ENCODE results near the gene MMP19.

MMP19 gene

DNA sequence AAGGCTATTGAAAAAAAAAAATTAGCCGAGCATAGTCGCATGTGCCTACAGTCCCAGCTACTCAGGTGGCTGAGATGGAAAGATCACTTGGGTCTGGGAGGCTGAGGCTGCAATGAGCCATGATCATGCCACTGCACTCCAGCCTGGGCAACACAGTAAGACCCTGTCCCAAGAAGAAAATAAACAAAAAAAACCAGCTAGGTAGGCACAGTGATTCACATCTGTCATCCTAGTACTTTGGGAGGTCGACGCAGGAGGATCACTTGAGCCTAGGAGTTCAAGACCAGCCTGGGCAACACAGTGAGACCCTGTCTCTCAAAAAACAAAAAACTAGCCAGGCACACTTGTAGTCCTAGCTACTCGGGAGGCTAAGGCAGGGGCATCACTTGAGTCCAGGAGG lies 33.5 kb downstream of the MMP19 start:
- DNase-seq = no peak

DNA sequence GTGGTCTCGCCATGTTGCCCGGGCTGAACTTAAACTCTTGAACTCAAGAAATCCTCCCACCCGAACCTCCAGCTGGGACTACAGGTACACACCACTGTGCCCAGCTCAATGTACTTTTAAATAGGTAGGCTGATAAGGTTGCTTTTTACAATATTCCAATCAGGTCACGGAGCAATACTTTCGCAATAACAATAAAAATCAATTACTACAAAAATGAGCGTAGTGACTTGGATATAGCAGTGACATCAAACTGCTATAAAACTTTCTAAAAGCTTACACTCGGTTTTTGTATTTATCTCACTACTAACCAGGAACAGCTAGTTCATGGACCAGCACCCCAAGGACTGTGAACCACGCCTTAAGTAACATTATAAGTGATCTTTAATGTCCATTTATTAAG lies 35.8 kb downstream of the MMP19 start:
- DNase-seq = no peak

DNA sequence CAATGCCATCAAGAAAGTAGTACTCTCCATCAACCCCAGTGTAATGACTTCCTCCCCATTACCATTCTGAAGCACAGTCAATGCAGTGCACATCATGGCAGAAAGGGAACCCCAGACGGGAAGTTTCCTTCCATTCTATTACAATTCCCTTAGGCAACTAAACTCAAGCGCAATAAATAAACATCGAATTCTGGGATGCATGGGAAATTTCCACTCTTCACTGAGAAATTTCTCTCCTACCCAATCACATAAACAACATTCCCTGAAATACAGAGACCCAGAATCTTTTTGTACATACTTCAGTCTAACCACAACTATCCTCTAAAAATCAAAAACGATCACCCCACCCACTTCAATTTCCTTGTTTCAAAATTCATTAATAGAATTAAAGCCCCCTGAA lies 45.2 kb downstream of the MMP19 start:
- no peak for DNase-seq

DNA sequence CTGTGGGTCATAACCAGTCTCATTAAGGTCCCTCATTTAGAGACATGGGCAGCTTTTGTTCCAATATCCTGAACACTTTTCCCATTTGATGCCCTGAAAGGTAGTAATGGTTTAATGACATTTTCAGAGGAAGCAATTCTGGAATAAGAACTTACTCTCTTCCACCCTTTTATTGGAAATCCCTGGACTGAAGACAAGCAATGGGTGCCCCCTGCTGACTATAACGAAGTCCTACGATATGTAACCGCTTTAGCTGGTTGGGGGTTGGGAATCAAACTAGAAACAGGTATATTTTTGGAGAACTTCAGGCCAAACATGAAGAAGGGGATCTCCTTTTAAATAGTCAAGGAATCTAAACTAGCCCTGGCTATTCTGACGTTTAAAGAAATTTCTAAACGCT lies 45.7 kb downstream of the MMP19 start:
- DNase-seq = no peak

DNA sequence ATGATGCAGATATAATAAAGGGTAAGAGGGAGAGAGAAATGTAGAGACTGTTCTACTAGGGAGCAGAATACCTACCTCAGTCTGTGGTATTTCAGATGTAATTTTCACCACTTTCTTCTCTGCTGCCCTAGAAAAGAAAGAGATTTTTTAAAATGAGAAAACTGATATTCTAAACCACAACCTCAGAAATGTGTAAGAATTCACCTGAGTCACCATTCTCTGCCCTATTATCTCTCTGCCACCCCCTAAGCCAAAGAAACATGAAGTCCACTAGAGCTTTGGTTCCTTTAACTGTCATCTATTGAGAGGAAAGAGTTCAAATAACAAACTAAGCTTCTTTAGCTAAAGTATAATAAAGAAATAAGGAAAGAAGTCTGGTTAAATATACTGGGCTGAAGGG lies 46.8 kb downstream of the MMP19 start:
- DNase-seq = no peak

DNA sequence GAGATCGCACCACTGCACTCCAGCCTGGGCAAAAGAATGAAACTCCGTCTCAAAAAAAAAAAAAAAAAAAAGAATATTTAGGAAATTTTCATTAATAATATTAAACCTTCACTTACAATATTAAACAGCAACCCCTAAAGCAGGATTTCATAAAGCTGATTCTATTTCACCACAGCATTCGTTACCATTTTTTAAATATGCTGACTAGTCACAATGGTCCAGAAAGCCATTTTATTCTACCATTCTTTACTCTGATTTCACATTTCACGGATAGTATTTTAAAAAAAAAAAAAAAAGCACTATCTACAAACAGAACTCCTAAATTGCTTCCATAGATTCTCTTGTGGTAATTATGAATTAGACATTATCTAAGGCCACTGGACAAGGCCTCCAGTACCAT lies 52.8 kb downstream of the MMP19 start:
- no peak for DNase-seq

DNA sequence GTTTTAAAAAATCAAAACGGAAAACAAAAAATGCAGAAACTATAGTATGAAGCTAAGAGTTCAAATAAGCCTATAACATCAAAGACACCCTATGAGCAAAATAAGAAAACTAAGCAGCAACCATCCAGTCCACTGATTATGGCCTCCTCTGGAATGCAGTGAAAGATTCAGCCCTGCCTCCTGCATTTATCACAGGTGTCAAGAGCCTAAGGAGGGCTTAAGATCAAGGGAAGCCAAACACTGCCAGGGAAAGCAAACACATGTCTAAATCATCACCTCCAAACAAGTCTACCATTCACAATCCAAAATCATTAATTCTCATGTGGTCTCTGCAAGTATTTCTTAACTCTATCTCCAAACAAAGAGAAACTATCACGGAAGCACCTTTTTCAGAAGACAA lies 53.6 kb downstream of the MMP19 start:
- DNase-seq = no peak

DNA sequence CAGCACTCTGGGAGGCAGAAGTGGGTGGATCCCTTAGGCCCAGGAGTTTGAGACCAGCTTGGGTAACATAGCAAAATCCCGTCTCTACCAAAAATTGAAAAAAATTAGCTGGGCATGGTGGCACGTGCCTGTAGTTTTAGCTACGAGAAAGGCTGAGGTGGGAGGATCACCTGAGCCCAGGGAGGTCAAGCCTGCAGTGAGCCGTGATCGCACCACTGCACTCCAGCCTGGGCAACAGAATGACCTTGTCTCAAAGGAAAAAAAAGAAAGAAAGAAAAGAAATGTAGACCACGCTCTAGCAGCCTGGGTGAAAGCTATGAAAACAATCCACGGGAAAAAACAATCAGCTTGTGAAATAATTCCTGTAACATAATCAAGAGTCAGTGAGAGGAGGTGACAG lies 54.2 kb downstream of the MMP19 start:
- no peak for DNase-seq

All from NCI-H345 (cell line).